Fibroblast of lung (primary cell): ENCODE measurements around the gene ACBD5. TPM values are rescaled to one million over a fixed set of nuclear protein-coding genes. Genes with fewer than 3 reads are reported as not detected.
"Not testable (repeated sequence)": the region's sequence is repeated elsewhere in the genome, so short reads cannot be mapped to it uniquely, and the experiment has no call there.

ENCODE experiments used
- DNase-seq, 2 donors: peaks; one replicate each; pipeline versions ENCODE4 v3.0.0 to v3.0.0-alpha.2; 2010; ENCODE audit warnings: low read depth in 2 of 2
- H2AFZ ChIP-seq: 2 replicates; pipeline ENCODE4 v1.5.1; 2012; ENCODE audit warnings: low read length, control low read depth, inconsistent platforms
- H3K27ac ChIP-seq: 2 replicates; pipeline ENCODE4 v1.5.1; 2011; ENCODE audit warnings: low read length, control low read depth; ENCODE audit not compliant: insufficient read depth
- H3K27me3 ChIP-seq: 2 replicates; pipeline ENCODE4 v1.5.1; 2011; ENCODE audit warnings: mild to moderate bottlenecking, low read length; ENCODE audit not compliant: control insufficient read depth, insufficient read depth
- H3K36me3 ChIP-seq: 2 replicates; pipeline ENCODE4 v1.5.1; 2011; ENCODE audit warnings: low read length; ENCODE audit not compliant: control insufficient read depth, insufficient read depth
- H3K4me1 ChIP-seq: 2 replicates; pipeline ENCODE4 v1.5.1; 2011; ENCODE audit warnings: low read length; ENCODE audit not compliant: control insufficient read depth, insufficient read depth; ENCODE audit errors: extremely low read depth
- H3K4me2 ChIP-seq: 2 replicates; pipeline ENCODE4 v1.5.1; 2011; ENCODE audit warnings: low read length, control low read depth; ENCODE audit not compliant: insufficient read depth; ENCODE audit errors: extremely low read depth
- H3K4me3 ChIP-seq, 4 experiments: fragments of 200-600 bp in 1 of 4; sonication (generic) in 1 of 4; replicated peaks in 1 of 4; 2 replicates each; pipeline ENCODE4 v1.5.1; 2011 to 2016; ENCODE audit warnings: low read length in 4 of 4, low read depth in 3 of 4, mild to moderate bottlenecking in 3 of 4, control low read depth in 2 of 4, inconsistent platforms in 1 of 4, mixed read lengths in 1 of 4; ENCODE audit not compliant: insufficient read depth in 1 of 4; ENCODE audit errors: control extremely low read depth in 1 of 4
- H3K79me2 ChIP-seq: 2 replicates; pipeline ENCODE4 v1.5.1; 2012; ENCODE audit warnings: mild to moderate bottlenecking, low read length, inconsistent platforms; ENCODE audit not compliant: control insufficient read depth, insufficient read depth
- H3K9ac ChIP-seq: 2 replicates; pipeline ENCODE4 v1.5.1; 2011; ENCODE audit warnings: mild to moderate bottlenecking, low read length, control low read depth; ENCODE audit not compliant: insufficient read depth
- H3K9me3 ChIP-seq: 2 replicates; pipeline ENCODE4 v1.5.1; 2012; ENCODE audit warnings: low read depth, low read length; ENCODE audit not compliant: control insufficient read depth, insufficient read depth
- H4K20me1 ChIP-seq: 2 replicates; pipeline ENCODE4 v1.5.1; 2011; ENCODE audit warnings: low read length; ENCODE audit not compliant: control insufficient read depth, insufficient read depth; ENCODE audit errors: extremely low read depth
- CTCF ChIP-seq, 2 donors: IDR thresholded peaks in 1 of 2; conservative IDR thresholded peaks in 1 of 2; 1 replicate in 1 of 2; 2 replicates in 1 of 2; pipeline ENCODE4 v1.5.1; 2011 to 2012; ENCODE audit warnings: low read length in 2 of 2, control low read depth in 1 of 2, inconsistent platforms in 1 of 2, low read depth in 1 of 2, mild to moderate bottlenecking in 1 of 2
- EZH2 ChIP-seq: IDR thresholded peaks from 2 replicates; pipeline ENCODE4 v1.5.1; 2012; ENCODE audit warnings: low read length, control low read depth, mild to moderate bottlenecking; ENCODE audit errors: missing control alignments
- polyA plus RNA-seq, 2 donors: library from polyadenylated mRNA; depleted of rRNA in 1 of 2; stranded (reverse) in 1 of 2; unstranded in 1 of 2; fragments of >200 nt; gene quantifications; 2 replicates each; pipeline ENCODE4 v1.2.1, GENCODE V29; 2011 to 2012; ENCODE audit warnings: missing spikeins in 1 of 2
- total RNA-seq: library from RNA; depleted of rRNA; stranded (reverse); fragments of >200 nt; gene quantifications from 2 replicates; pipeline ENCODE4 v1.2.1, GENCODE V29; 2014

The ACBD5 gene
- total and polyA plus RNA-seq, 2 donors (not counting 1 experiment from before 2014, with no cell fraction given): 21.3 to 29.6 TPM

GRCh38 chr10:27262788-27263187 lies 22.2 kb upstream of the ACBD5 start:
- not testable (repeated sequence) for H3K36me3 ChIP-seq, H4K20me1 ChIP-seq, H3K4me3 ChIP-seq, H3K27ac ChIP-seq, H2AFZ ChIP-seq, H3K4me2 ChIP-seq, H3K9me3 ChIP-seq, H3K9ac ChIP-seq, DNase-seq, H3K79me2 ChIP-seq, H3K4me1 ChIP-seq
- H3K27me3 ChIP-seq: peaks cover 24% of the 10 kb centered on the region

DNA sequence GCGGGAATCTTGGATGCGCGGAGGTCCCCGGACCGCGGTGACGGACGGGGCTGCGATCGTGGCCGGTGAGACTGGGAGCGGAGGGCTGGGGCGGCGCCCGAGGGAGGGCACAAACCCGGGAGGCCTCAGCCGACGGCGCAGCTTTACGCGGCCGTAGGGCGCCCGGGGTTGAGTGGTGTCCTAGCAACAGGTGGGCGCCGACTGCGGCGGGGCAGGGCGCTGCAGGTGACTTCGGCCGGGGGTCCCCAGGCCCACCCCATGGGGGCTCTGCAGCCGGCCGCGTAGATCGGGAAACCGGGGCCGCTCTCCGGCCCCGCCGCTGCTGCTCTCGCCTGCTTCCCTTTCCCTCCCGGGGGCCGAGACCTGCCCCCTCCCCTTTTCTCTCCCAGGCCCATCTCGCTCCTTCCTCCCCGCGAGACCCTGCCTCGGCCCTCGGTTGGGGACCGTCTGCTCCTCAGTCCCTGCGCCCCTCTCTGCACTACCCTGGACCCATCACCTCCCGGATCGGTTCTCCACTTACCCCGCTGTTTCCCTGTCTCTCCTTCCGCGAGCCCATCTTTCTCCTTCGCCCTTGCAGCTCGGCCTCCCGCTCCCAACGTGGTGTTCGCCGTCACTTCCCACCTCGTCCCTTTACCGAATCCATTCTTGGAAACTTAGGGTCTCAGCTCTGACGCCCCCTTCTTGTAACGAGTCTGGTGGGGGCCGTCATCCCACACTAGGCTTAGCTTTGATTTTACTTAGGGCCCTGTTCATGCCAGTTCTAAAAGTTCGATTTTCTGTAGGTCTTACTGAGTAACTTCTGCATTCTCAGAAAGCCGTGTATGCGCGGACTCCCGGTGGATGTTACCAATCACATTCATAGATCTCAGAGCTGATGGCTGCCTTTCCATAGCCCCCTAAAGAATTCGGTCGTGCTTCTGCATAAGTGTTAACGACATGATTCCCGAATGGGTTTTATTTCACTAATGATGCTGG lies 18.5 kb upstream of the ACBD5 start:
- H3K9ac ChIP-seq: no peak overlapping the region
- no peaks in the 10 kb centered on the region for H4K20me1 ChIP-seq
- H3K79me2 ChIP-seq: no peaks in the 10 kb centered on the region
- peaks cover 27% of the 10 kb centered on the region for H3K27me3 ChIP-seq
- H3K27ac ChIP-seq: no peak overlapping the region
- H3K4me1 ChIP-seq: no peaks in the 10 kb centered on the region
- peak overlapping the region; percentile 59 for H3K4me2 ChIP-seq
- no peaks in the 10 kb centered on the region for H3K36me3 ChIP-seq
- TF ChIP-seq CTCF (conservative IDR thresholded peaks at IDR 0.05 in 1 of 2, IDR thresholded peaks at IDR 0.05 in 1 of 2; ENCODE audit: low read depth in 1 of 2, low read length in 2 of 2) (no peak), EZH2 (peak; percentile 95)
- DNase-seq: no peak
- peak overlapping the region; percentile 13 to 47 (median 30) for H3K4me3 ChIP-seq
- peak overlapping the region; percentile 41 for H2AFZ ChIP-seq
- no peaks in the 10 kb centered on the region for H3K9me3 ChIP-seq

- Histone ChIP-seq H3K9ac (no peak overlapping the region), H3K4me2 (peak overlapping the region; percentile 44), H2AFZ (no peak overlapping the region), H3K9me3 (no peaks in the 10 kb centered on the region), H3K4me1 (no peaks in the 10 kb centered on the region), H3K27ac (no peak overlapping the region), H3K79me2 (no peaks in the 10 kb centered on the region), H4K20me1 (no peaks in the 10 kb centered on the region), H3K27me3 (peaks cover 27% of the 10 kb centered on the region), H3K4me3 (peak overlapping the region; percentile 13 to 47 (median 30)), H3K36me3 (no peaks in the 10 kb centered on the region)
- DNase-seq: no peak
- TF ChIP-seq CTCF (conservative IDR thresholded peaks at IDR 0.05 in 1 of 2, IDR thresholded peaks at IDR 0.05 in 1 of 2; ENCODE audit: low read depth in 1 of 2, low read length in 2 of 2) (no peak), EZH2 (no peak)
Observed at GRCh38 chr10:27258492-27258837, 17.9 kb upstream of the ACBD5 start.
